HG03045 (cell line): Measurements from ENCODE around the gene CLK4.
"Not testable (repeated sequence)": the region's sequence is repeated elsewhere in the genome, so short reads cannot be mapped to it uniquely, and the experiment has no call there.

Source experiments
- ATAC-seq: cut with Tn5 transposase; IDR thresholded peaks from one replicate; pipeline ENCODE4 v1.9.1; 2021; ENCODE audit warnings: mild to moderate bottlenecking, moderate library complexity; ENCODE audit not compliant: unreplicated experiment

Gene CLK4

GRCh38 chr5:178589180-178590140, 37.4 kb downstream of the CLK4 start:
- no peak for ATAC-seq

- no peak for ATAC-seq
Observed at GRCh38 chr5:178588769-178589168, 38.1 kb downstream of the CLK4 start.

GRCh38 chr5:178587763-178588611, 38.9 kb downstream of the CLK4 start:
- no peak for ATAC-seq

GRCh38 chr5:178586396-178586795, 40.5 kb downstream of the CLK4 start:
- no peak for ATAC-seq

GRCh38 chr5:178585421-178585820, 41.4 kb downstream of the CLK4 start:
- not testable (repeated sequence) for ATAC-seq

GRCh38 chr5:178583279-178583678, 43.6 kb downstream of the CLK4 start:
- no peak for ATAC-seq

- no peak for ATAC-seq
Observed at GRCh38 chr5:178582291-178582690, 44.6 kb downstream of the CLK4 start.

- ATAC-seq, result no peak
Observed at GRCh38 chr5:178581621-178582020, 45.2 kb downstream of the CLK4 start.

GRCh38 chr5:178580271-178580955, 46.4 kb downstream of the CLK4 start:
- ATAC-seq, result no peak

GRCh38 chr5:178577944-178578343, 48.9 kb downstream of the CLK4 start:
- no peak for ATAC-seq

GRCh38 chr5:178577376-178577839, 49.4 kb downstream of the CLK4 start:
- no peak for ATAC-seq

GRCh38 chr5:178576591-178577351, 50.1 kb downstream of the CLK4 start:
- ATAC-seq, result no peak

GRCh38 chr5:178573216-178573615, 53.6 kb downstream of the CLK4 start:
- ATAC-seq, result no peak

GRCh38 chr5:178572617-178573016, 54.2 kb downstream of the CLK4 start:
- no peak for ATAC-seq

- ATAC-seq, result no peak
Observed at GRCh38 chr5:178569485-178569884, 57.4 kb downstream of the CLK4 start.

- ATAC-seq, result no peak
Observed at GRCh38 chr5:178564811-178565550, 61.9 kb downstream of the CLK4 start.

- no peak for ATAC-seq
Observed at GRCh38 chr5:178564397-178564796, 62.5 kb downstream of the CLK4 start.

GRCh38 chr5:178563621-178564020, 63.2 kb downstream of the CLK4 start:
- ATAC-seq, result no peak

GRCh38 chr5:178561746-178562264, 65.0 kb downstream of the CLK4 start:
- ATAC-seq, result no peak
